Ascending aorta (tissue), 2 donors: ENCODE results near the gene GPR137B. TPM values are rescaled to one million over a fixed set of nuclear protein-coding genes. Genes with fewer than 3 reads are reported as not detected.

Source experiments
- DNase-seq, 2 donors: peaks; one replicate each; pipeline ENCODE4 v3.0.0-alpha.2; 2019; ENCODE audit warnings: low spot score in 2 of 2
- H3K27ac ChIP-seq, 2 donors: fragments of 200-600 bp; sonication (generic); one replicate each; pipeline ENCODE4 v1.5.1; 2016 to 2017; ENCODE audit warnings: mild to moderate bottlenecking in 1 of 2
- H3K27me3 ChIP-seq: fragments of 200-600 bp; sonication (generic); one replicate; pipeline ENCODE4 v1.5.1; 2017
- H3K36me3 ChIP-seq, 2 donors: fragments of 200-600 bp; sonication (generic); one replicate each; pipeline ENCODE4 v1.5.1; 2016
- H3K4me1 ChIP-seq, 2 donors: fragments of 200-600 bp; sonication (generic); one replicate each; pipeline ENCODE4 v1.5.1; 2016 to 2017; ENCODE audit warnings: mild to moderate bottlenecking in 1 of 2
- H3K4me3 ChIP-seq, 2 donors: fragments of 200-600 bp; sonication (generic); one replicate each; pipeline ENCODE4 v1.5.1; 2016 to 2017; ENCODE audit warnings: mild to moderate bottlenecking in 1 of 2
- H3K9me3 ChIP-seq, 2 donors: fragments of 200-600 bp; sonication (generic); one replicate each; pipeline ENCODE4 v1.5.1; 2016
- intact Hi-C: fragments of 100-400 bp; cut with DNase I; formaldehyde crosslinking; loops from one replicate; pipeline ENCODE4 v1.15.1; 2023
- total RNA-seq: library from RNA; depleted of rRNA; stranded (reverse); fragments of >200 nt; gene quantifications from one replicate; pipeline ENCODE4 v1.1.0, GENCODE V29; 2016
- TF ChIP-seq, protein P1 (sequence below), 3 experiments: fragments of 200-600 bp in 2 of 3; fragments of 450-650 bp in 1 of 3; sonication (generic) in 2 of 3; IDR thresholded peaks; one replicate each; pipeline ENCODE4 v1.5.1; 2016 to 2019; ENCODE audit warnings: antibody characterized with exemption in 3 of 3, mild to moderate bottlenecking in 1 of 3, moderate library complexity in 1 of 3

Gene GPR137B
- total RNA-seq, 1 donor from 2014 or later, result 22.5 TPM

DNA sequence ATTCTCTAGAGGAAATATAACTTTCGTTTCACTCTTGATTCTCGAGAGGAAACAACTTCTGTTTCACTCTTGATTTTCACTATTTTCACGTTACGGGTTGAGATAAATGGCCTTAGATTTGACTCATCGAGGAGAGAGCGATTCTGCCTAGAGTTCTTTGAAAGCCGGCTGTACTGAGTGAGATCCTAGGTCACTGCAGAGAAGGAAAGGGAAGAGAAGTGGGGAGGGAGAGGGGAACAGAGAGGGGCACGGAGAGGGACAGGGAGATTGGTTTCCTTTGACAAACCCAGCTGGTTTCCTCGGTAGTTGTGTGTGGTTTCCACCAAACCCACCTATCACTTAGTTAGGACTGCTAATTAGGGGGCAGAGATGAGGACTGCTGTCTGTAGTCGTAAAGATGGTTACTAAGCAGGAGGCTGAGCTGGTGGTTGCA lies 21.6 kb upstream of the GPR137B start:
- intact Hi-C loops, result no loop called here
- Histone ChIP-seq H3K27me3 (no peaks in the 10 kb centered on the region), H3K4me1 (no peaks in the 10 kb centered on the region), H3K36me3 (no peaks in the 10 kb centered on the region), H3K27ac (no peak overlapping the region), H3K9me3 (no peaks in the 10 kb centered on the region), H3K4me3 (no peak overlapping the region)
- TF ChIP-seq, protein P1, sequence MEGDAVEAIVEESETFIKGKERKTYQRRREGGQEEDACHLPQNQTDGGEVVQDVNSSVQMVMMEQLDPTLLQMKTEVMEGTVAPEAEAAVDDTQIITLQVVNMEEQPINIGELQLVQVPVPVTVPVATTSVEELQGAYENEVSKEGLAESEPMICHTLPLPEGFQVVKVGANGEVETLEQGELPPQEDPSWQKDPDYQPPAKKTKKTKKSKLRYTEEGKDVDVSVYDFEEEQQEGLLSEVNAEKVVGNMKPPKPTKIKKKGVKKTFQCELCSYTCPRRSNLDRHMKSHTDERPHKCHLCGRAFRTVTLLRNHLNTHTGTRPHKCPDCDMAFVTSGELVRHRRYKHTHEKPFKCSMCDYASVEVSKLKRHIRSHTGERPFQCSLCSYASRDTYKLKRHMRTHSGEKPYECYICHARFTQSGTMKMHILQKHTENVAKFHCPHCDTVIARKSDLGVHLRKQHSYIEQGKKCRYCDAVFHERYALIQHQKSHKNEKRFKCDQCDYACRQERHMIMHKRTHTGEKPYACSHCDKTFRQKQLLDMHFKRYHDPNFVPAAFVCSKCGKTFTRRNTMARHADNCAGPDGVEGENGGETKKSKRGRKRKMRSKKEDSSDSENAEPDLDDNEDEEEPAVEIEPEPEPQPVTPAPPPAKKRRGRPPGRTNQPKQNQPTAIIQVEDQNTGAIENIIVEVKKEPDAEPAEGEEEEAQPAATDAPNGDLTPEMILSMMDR (IDR thresholded peaks at IDR 0.05), result no peak
- DNase-seq, result no peak

DNA sequence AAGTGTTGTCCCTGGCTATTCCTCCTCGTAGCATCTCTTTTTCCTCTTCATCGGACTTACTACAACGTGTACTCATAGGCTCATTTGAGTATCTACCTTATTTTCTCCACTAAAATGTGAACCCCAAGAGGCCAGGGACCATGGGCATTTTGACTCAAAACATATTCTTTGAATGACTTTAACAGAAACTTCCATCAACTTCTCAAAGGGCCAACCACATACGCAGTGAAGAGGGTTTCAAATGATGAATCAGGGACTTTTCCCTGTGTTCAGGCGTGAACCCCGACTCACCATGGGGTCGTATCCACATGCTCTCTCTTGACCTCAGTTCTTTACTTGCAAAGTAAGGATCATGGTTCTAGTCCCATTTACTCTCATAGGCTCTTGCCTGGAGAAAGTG lies 20.2 kb upstream of the GPR137B start:
- TF ChIP-seq, protein P1 (IDR thresholded peaks at IDR 0.05), result no peak
- no peaks in the 10 kb centered on the region for H3K36me3 ChIP-seq
- intact Hi-C loops, result no loop called here

DNA sequence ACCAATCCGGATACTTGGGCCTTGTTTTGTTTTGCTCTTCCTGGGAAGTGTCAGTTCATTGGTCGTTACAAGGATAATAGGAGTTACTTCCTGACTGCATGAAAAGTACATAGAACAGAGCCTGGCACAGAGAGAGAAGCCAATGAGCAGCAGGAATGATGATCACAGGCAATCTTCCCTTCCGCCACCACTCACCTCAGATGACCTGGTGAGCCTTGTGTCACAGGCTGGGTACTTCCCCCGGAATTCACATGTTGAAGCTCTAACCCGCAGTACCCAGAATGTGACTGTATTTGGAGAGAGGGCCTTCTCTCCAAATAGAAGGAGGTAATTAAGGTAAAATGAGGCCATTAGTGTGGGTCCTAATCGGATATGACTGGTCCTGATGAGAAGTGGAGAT lies 18.8 kb upstream of the GPR137B start:
- intact Hi-C loops, result no loop called here
- no peak overlapping the region for H3K4me3 ChIP-seq
- no peaks in the 10 kb centered on the region for H3K27me3 ChIP-seq
- TF ChIP-seq, protein P1 (IDR thresholded peaks at IDR 0.05), result no peak
- H3K36me3 ChIP-seq, result no peaks in the 10 kb centered on the region
- no peak overlapping the region for H3K27ac ChIP-seq
- no peaks in the 10 kb centered on the region for H3K9me3 ChIP-seq
- DNase-seq, result no peak
- H3K4me1 ChIP-seq, result no peaks in the 10 kb centered on the region

More for the DNA sequence above, 20.2 kb upstream of the GPR137B start:
- Histone ChIP-seq H3K27me3 (no peaks in the 10 kb centered on the region), H3K4me3 (no peak overlapping the region), H3K27ac (no peak overlapping the region), H3K4me1 (no peaks in the 10 kb centered on the region), H3K9me3 (no peaks in the 10 kb centered on the region)
- no peak for DNase-seq

DNA sequence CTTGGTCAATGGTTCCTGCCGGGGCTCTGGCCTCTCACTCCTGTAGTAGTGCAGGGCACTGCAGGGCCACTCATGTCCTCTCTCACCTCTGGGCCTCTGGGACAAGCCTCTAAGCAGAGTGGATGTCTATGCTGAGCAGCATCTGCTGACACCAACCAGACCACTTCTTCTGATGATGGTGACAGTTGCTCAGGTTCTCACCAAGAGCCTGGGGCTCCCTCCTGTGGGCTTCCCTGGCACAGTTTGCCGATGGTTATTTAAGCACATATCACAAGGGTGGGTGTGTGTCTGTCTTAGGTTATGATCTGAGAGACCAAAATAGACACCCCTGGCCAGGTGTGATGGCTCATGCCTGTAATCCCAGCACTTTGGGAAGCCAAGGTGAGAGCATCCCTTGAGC lies 17.4 kb upstream of the GPR137B start:
- Histone ChIP-seq H3K27me3 (no peaks in the 10 kb centered on the region), H3K4me3 (no peak overlapping the region), H3K4me1 (no peaks in the 10 kb centered on the region), H3K9me3 (no peaks in the 10 kb centered on the region), H3K27ac (no peak overlapping the region), H3K36me3 (no peaks in the 10 kb centered on the region)
- DNase-seq, result no peak
- intact Hi-C loops, result no loop called here
- TF ChIP-seq, protein P1 (IDR thresholded peaks at IDR 0.05), result no peak

DNA sequence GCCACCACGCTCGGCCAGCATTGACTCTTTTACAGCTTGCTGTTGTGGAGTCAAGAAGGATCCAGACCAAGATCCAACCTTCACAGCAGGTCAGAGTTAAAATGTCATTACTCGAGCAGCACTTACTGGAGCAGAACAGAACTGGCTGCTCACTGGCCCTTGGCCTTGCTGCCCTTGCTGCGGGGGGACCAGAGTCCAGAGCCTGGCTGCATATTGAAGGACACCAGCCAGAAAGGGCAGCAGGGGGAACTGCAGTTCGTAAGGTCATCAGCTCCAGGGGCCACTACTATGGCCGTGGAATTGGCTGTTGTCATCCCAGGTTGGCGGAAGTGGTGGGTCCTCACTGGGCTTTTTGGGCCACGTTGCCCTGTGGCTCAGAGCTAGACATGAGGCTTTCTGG lies 15.3 kb upstream of the GPR137B start:
- Histone ChIP-seq H3K27me3 (no peaks in the 10 kb centered on the region), H3K27ac (no peak overlapping the region), H3K36me3 (no peaks in the 10 kb centered on the region), H3K4me1 (no peaks in the 10 kb centered on the region), H3K4me3 (no peak overlapping the region), H3K9me3 (no peaks in the 10 kb centered on the region)
- intact Hi-C loops, result no loop called here
- DNase-seq, result no peak
- TF ChIP-seq, protein P1 (IDR thresholded peaks at IDR 0.05), result no peak

DNA sequence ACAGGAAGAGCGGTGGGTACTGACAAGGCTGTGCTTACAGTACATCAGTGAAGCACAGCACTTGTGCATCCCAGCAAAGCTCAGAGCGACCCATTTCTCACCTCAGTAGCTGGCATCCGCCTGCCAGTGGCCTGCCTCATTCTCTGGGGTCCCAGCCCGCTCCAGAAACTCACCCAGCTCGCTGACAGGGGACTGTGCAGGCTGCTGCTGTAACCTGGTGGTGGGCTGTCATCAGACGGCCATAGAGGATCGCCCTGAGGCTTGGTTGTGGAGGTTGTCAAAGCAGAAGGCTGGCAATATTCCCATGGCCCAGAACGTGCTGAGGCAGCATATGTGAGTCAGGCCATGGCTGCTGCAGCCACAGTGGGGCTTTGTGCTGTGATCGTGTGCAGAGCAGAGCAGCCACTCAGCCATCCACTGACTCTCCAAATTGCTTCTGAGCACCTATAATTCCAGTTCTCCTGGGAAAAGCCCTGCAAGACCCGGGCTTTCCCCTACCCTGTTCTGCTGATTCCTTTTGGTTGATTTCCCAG lies 13.6 kb upstream of the GPR137B start:
- intact Hi-C loops, result no loop called here
- H3K27ac ChIP-seq, result no peak overlapping the region
- TF ChIP-seq, protein P1 (IDR thresholded peaks at IDR 0.05), result no peak
- H3K36me3 ChIP-seq, result no peaks in the 10 kb centered on the region
- no peaks in the 10 kb centered on the region for H3K9me3 ChIP-seq
- H3K4me1 ChIP-seq, result no peaks in the 10 kb centered on the region
- H3K4me3 ChIP-seq, result no peak overlapping the region
- H3K27me3 ChIP-seq, result no peaks in the 10 kb centered on the region
- DNase-seq, result no peak
